HG02884 (cell line): ENCODE measurements around the gene COQ2.
A peak's percentile ranks its signal among the peaks of the same experiment; 100 is the strongest.
"Not testable (repeated sequence)": the region's sequence is repeated elsewhere in the genome, so short reads cannot be mapped to it uniquely, and the experiment has no call there.

Experiments
- ATAC-seq: cut with Tn5 transposase; IDR thresholded peaks from one replicate; pipeline ENCODE4 v1.9.1; 2021; ENCODE audit warnings: mild to moderate bottlenecking, moderate library complexity; ENCODE audit not compliant: unreplicated experiment

COQ2 gene, protein sequence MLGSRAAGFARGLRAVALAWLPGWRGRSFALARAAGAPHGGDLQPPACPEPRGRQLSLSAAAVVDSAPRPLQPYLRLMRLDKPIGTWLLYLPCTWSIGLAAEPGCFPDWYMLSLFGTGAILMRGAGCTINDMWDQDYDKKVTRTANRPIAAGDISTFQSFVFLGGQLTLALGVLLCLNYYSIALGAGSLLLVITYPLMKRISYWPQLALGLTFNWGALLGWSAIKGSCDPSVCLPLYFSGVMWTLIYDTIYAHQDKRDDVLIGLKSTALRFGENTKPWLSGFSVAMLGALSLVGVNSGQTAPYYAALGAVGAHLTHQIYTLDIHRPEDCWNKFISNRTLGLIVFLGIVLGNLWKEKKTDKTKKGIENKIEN

DNA sequence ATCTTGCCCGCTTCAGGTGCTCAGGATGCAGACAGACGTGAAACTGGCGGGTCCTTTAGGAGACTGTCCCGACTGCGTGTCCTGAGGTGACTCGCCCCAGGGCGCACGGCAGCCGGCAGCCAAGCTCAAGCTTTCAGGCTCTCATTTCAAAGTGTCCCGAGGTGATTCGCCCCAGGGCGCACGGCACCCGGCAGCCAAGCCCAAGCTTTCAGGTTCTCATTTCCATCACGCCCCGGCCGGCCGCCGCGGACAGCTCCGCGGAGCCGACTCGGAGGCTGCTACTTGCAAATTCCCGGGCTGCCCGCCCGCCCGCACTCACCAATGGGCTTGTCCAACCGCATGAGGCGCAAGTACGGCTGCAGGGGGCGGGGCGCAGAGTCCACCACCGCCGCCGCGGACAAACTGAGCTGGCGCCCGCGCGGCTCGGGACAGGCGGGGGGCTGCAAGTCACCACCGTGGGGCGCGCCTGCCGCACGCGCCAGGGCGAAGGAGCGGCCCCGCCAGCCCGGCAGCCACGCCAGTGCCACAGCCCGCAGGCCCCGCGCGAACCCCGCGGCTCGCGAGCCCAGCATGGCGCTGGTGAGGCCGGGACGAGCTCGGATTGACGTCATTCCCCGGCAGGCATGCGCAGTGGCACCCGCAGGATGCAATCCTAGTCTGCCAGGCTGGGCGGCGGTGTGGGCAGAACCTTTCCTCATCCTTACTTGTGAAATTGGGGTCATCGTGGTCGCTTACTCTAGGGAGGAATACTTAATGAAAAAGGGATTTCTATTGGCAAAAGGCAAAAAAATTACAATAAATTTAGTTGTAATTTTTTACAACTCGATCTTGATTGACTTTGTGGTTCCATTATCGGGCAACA lies at the start of gene COQ2:
COQ2 (minus strand) TSS at position 606 of the 862 bp plus-strand sequence; CDS start at position 572, 34 bp downstream.
- peak; percentile 81 for ATAC-seq

DNA sequence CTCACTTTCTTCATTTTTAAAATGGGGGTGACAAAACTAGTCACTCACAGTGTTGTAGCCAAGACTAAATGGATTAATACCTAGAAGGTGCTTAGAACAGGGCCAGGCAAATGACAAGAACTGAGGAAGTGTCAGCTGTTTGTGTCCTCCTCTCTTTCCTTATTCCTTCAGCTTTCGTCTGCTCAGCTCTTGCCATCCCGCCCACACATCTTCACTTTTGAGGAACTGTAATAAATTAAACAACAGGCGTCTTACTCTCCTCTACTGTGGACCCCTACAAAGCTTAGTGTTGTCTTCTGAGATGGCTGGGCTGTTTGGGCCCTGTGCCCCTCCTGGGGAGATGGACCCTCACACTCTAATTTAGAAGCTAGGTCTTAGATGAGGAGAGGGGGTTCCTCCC lies 47.4 kb upstream of the COQ2 start:
- ATAC-seq: no peak

DNA sequence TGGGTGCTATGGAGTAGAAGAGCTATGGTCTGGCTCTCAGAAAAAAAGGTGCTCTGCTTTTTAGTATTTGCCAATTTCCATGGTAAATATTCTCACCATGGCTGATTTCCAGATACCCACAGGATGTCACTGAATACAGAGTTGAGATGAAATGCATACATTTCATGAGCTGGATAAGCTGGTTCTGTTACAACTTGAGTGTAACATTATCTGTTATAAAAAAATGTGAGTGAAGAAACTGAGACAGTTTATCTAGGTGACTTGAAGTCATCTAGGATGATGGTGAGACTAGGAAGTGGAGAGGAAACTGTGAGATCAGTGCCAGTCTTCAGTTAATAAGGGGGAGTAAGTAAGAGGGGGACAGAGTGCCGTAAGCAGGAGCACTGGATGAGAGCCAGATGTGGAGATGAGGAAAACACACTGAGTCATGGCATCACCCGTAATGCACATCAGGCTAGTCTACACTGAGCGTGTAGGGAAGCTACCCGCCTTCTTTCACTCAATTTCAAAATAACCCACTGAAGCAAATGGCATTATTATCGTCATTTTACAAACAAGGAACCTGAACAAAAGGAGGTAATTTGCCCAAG lies 45.0 kb upstream of the COQ2 start:
- no peak for ATAC-seq

DNA sequence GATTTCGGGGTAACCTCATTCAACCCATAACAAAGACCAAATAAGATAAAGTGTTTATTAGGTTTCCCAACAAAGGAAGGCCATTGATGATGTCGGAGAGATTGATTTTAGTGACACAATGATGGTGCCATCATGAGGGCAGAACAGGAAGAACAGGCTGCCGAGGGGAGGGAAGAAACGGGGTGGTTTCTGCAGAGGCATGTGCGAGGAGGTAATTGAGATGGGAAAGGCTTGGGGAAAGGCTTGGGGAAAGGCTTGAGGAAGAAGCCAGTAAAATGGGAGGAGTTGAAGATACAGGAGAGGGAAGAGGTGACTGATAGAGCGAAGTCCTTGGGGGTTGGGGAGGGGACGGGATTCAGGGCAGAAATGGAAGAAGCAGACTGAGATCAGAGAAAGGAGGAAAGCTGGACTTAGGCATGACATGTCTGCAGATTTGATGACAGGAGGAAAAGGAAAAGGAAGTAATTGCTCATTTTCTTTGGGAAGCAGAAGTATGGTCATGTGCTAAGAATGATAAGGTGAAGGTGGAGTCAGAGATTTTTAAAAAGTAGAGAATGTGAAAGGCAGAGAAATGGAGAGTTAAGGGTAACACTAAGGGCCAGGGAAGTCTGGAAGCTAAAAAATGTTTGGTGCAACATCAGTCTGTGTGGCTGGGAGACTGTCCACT lies 44.1 kb upstream of the COQ2 start:
- ATAC-seq: no peak

DNA sequence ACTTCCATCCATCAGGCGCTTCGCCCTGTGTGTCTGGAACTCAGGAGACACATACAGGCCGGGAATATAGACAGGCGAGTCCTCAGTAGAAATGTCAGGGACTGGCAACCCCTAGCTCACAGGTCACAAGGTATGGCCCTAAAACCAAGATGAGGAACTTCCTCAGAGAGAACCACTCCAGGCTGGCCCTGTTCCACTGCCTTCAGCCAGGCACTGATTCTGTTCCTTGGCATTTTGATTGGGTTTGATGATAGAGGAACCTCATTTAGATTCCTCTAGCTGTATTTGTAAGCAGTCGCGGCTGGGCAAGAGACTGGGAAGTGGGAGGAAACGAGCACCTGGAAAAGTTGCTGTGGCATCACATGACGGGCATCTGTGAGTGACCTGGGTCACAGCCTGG lies 41.9 kb upstream of the COQ2 start:
- no peak for ATAC-seq

DNA sequence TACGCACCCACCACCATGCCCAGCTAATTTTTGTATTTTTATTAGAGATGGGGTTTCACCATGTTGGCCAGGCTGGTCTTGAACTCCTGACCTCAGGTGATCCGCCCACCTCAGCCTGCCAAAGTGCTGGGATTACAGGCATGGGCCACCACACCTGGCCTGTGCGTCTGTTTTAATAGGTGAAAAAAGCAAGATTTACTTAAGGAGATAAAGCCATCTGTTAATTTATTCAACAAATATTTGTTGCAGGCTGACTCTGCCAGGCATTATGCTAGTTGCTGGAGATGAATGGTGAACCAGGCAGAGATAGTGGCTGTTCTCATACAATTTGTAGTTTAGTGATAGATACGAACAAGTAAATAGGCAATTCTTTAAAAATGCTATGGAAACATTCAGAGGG lies 40.7 kb upstream of the COQ2 start:
- ATAC-seq: not testable (repeated sequence)

DNA sequence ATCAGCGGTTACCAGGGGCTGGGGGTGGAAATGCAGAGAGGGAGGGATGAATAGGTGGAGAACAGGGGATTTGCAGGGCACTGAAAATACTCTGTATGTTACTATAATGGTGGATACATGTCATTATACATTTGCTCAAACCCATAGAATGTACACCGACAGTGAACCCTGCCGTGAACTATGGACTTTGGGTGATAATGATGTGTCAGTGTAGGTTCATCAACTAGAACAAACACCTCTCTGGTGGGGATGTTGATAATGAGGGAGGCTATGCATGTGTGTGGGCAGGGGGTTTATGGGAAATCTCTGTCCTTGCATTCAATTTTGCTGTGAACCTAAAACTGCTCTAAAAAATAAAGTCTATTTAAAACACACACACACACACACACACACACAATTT lies 38.5 kb upstream of the COQ2 start:
- no peak for ATAC-seq

DNA sequence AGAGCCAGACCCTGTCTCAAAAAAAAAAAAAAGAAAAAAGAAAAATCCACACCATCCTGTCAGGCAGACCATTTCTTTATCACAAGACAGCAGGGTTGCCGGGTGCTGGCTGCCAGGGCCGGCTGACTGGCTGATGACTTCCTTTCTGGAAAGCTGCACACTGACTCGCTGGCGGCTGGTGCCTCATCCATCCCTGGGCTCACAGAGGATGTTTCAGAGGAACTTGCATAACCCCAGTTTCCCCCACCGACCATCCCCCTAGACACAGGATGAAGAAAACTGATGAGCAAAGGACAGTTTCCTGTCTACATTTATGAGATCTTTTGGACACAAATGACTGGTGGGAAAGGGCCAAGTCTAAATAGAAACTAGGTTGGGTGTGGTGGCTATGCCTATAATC lies 36.0 kb upstream of the COQ2 start:
- ATAC-seq: no peak

DNA sequence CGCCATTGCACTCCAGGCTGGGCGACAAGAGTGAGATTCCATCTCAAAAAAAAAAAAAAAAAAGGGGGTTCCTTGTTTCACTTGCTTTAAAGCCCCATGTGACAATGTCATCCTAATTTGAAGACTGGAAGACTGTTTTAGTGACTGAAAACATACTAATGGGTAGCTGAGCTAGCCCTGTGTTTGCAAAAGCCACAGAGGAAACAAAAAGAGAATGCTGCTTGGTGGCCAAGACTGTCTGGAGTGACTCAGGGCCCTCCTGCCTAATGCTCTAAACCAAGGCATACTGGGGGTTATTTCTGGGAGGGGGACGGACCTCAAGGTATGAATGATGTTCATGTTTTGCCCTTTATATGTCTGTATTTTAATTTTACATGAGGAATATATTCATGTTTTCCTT lies 34.1 kb upstream of the COQ2 start:
- no peak for ATAC-seq

DNA sequence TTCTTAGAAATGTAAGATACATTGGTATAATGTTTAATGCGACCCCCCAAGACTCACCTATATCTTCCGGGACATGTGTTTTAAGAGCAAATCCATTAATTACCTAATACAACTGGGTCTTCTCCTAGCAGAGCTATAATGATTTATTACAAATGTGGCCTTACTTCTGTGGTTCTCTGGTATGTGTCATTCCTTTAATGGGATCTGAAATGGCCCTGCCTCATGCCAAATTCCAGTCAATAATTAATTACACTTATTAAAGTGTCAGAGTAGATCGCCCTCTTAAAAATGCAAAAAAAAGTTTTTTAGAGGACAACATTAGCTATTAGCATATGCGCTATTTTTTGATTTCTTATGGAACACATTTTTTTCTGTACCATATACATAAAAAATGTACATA lies 33.1 kb upstream of the COQ2 start:
- ATAC-seq: no peak

DNA sequence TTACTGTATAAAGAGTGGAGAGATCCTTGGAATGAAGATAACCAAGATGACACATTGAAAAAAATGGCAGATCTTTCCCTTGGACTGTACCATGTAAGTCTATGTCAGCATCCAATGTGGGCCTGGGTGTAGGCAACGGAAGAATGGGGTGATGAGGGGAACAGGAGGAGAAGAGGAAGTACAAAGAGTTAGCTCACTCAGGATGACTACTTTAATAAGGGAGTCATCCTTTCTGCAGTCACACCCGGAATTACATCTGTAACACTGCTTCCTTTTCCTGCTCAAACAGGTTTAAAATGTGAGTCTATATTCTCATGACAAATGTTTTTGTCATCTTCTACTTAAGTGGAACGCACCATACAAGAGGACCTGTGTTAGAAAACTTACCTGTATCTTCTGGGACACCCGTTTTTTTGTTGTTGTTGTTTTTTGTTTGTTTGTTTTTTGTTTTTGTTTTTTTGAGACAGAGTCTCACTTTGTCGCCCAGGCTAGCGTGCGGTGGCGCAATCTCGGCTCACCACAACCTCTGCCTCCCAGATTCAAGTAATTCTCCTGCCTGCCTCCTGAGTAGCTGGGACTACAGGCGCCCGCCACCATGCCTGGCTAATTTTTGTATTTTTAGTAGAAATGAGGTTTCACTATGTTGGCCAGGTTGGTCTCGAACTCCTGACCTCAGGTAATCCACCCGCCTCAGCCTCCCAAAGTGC lies 32.0 kb upstream of the COQ2 start:
- no peak for ATAC-seq

DNA sequence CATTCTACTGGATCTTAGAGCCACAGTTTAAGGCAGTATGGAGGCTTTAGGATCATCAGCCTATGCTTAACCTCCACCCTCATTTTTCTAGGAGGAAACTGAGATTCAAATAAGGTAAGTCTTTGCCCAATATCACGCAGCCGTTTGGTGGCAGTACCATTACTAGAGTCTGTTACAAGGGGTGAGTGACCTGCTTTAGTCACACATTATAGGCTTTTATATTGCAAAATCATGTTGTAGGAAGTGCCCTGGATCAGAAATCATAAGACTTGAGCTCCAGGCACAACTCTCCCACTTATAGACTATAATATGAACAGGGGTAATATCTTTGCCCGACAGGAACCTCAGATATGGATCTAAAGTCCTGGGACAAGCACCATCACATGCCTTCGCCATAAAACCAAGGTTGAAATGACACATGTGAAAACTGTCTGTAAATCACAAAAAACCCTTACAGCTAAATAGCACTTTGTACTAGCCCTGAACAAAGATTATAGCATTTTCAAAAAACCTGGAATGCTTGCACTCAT lies 30.8 kb upstream of the COQ2 start:
- no peak for ATAC-seq

DNA sequence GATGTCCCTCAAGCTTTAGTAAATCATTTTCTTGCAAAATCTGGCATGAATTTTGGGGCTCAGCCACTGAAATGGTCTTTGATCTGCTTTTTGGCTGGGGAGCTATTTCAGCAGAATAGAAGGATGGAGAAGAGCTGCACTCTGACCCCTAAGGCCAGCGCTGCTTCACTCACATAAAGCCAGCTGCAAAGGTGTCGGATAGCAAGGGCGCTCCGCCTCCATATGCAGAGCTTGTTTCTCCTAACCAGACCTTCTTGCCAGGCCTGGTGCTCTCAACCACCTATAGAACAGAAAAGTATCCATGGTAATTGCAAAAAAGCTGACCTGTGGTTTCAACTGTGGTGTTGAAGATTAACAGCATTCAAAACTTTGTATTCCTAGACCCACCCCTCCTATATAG lies 24.1 kb upstream of the COQ2 start:
- no peak for ATAC-seq

DNA sequence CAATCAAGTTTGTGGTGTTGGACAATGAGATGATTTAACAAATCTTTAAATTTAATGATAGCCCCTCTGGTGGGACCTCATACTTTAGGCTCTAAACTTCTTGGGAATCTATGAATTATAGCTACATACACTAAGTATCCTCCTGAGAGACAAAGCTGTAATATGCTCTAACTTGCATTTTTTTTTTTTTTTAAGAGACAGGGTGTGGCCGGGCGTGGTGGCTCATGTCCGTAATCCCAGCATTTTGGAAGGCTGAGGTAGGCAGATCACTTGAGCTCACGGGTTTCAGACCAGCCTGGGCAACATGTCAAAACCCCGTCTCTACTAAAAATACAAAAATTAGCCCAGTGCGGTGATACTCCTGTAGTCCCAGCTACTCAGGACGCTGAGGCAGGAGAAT lies 23.3 kb upstream of the COQ2 start:
- ATAC-seq: no peak

DNA sequence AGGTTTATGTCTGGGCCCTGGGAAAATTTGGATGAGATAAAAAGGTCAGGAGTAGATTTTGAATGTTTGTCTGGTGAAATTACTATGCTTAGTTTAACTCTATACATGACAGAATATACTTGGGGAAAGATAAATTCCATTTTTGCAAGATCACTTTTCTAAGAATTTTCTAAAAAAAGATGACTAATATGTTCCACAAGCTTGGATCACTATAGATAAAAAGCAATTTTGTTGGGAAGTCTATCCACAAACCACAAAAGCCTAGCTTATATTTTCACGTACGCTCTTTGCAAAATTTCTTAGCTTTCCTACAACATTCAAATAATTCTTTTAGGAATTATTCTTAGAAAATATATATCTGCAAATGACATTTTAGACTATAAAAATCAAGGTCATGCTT lies 20.6 kb upstream of the COQ2 start:
- ATAC-seq: no peak

DNA sequence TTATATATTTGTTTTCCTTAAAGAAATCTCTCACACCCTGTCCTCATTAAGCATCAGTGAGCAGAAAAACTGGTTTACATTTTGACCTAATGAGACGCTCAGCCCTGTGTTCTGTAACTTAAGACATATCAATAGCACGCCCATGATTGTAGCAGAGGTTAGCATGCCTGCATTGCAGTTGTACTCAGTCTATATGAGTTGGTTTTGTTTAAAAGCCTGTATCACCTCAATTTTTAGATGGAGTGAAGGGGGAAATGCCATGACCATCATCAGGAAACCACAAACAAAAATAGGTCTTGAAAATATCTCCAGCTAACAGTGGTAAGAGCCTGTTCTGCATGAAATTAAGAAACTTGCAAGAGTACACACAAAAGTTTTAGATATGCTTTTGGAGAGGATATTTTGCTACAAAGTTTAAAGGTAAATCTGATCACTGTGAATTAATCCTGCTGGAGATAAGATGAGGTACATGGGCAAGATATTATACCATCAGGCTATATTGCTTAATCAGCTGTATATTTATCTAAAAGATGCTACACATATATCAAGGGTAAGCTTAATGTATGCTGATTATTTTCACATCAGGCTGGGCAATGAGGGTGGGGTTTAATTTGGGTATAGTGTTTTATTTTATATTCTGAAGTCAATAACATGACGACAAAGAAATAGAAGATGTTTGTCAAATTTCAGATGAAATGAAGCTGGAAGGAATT lies 13.1 kb upstream of the COQ2 start:
- ATAC-seq: no peak

DNA sequence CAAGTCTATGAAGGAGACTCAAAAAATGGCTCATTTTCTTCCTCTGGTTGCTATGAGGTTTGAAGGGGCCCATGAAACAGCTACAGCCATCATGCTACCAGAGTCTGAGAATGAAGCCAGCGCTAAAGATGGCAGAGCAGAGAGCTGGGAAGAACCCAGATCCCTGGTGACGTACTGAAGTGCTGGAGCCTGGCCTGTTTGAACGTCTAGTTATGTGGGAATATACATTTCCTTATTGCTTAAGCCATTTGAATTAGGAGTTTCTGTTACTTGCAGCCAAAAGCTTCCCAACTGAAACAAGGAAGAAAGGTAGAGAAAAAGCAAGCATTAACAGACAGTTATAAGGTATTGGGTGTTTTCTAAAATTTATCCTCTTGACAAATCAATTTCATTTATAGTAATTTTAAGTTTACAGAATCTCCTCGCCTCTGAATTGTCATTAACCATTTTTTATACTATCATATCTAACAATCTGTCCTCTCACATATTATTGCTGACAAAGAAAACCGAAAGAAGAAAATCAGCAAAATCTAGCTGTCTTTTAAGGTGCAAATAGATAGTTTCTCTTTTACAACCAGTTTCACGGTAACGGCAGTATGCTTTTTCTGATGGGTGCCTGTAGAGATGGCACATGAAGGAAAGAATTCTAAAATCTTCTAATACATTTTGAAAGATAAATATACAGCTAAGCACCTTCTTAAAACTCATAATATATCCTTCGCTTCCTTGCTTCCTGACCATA lies 8.9 kb upstream of the COQ2 start:
- no peak for ATAC-seq

DNA sequence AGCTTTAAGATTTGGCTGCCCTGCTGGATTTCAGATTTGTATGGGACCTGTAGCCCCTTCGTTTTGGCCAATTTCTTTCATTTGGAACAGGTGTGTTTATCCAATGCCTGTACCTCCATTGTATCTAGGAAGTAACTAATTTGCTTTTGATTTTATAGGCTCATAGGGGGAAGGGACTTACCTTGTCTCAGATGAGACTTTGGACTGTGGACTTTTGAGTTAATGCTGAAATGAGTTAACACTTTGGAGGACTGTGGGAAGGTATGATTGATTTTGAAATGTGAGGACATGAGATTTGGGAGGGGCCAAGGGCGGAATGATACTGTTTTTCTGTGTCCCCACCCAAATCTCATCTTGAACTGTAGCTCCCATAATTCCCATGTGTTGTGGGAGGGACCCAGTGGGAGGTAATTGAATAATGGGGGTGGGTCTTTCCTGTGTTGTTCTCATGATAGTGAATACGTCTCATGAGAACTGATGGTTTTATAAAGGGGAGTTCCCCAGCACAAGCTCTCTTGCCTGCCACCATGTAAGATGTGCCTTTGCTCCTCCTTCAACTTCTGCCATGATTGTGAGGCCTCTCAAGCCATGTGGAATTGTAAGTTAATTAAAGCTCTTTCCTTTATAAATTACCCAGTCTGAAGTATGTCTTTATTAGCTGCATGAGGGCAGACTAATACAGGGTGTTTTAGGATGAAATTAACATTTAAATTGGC lies 5.6 kb upstream of the COQ2 start:
- ATAC-seq: not testable (repeated sequence)
